ENCODE measurements around the gene NADK2.
A peak's percentile ranks its signal among the peaks of the same experiment; 100 is the strongest.

The NADK2 gene

DNA sequence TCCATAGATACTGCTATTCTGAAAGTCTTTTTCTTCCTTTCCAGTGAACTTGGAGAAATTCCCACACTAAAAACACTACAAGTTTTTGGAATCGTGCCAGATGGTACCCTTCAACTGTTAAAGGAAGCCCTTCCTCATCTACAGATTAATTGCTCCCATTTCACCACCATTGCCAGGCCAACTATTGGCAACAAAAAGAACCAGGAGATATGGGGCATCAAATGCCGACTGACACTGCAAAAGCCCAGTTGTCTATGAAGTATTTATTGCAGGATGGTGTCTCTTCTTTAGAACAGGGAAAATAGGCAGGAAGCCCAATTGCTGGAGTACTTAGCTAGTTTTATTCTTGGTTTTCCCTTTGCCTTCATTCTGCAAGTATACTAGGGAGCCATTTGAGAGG is 60.0 kb downstream of the NADK2 start:
- H3K27ac ChIP-seq (ENCODE audit: extremely low read depth, low read depth, low read length), result no peak overlapping the region
- H3K4me1 ChIP-seq (ENCODE audit: control insufficient read depth, insufficient read depth, low read length), result no peaks in the 10 kb centered on the region
- no peaks in the 10 kb centered on the region for H3K9me3 ChIP-seq (ENCODE audit: control insufficient read depth, insufficient read depth, low read depth, low read length)
- H3K4me3 ChIP-seq (ENCODE audit: low read depth, low read length), result no peak overlapping the region
- peak; percentile 56; the same call in 1 of the 2 replicates for TF ChIP-seq ZNF10 (tag by site-specific recombination; IDR thresholded peaks at IDR 0.05)
- TF ChIP-seq, protein P1, sequence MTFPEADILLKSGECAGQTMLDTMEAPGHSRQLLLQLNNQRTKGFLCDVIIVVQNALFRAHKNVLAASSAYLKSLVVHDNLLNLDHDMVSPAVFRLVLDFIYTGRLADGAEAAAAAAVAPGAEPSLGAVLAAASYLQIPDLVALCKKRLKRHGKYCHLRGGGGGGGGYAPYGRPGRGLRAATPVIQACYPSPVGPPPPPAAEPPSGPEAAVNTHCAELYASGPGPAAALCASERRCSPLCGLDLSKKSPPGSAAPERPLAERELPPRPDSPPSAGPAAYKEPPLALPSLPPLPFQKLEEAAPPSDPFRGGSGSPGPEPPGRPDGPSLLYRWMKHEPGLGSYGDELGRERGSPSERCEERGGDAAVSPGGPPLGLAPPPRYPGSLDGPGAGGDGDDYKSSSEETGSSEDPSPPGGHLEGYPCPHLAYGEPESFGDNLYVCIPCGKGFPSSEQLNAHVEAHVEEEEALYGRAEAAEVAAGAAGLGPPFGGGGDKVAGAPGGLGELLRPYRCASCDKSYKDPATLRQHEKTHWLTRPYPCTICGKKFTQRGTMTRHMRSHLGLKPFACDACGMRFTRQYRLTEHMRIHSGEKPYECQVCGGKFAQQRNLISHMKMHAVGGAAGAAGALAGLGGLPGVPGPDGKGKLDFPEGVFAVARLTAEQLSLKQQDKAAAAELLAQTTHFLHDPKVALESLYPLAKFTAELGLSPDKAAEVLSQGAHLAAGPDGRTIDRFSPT (tag by site-specific recombination; IDR thresholded peaks at IDR 0.05), result no peak
- peaks cover 65 to 68% of the 10 kb centered on the region in 2 experiments for H3K36me3 ChIP-seq (ENCODE audit: control insufficient read depth in 2 of 2, insufficient read depth in 1 of 2, low read length in 2 of 2)
- ChIA-PET CTCF (interaction anchor here (1.0 kb wide), 1 partner anchor 55 kb away, joined by 3 read pairs; no protein-coding TSS in a partner anchor), POLR2A (no interaction called here)

- ChIA-PET CTCF (interaction anchor here (0.8 kb wide), 1 partner anchor 61 kb away, joined by 3 read pairs; the partner anchor contains the start of gene NADK2), POLR2A (interaction anchor here (0.6 to 0.8 kb wide), 2 partner anchors 19 to 56 kb away, joined by 3 to 5 read pairs; no protein-coding TSS in a partner anchor)
- H3K9me3 ChIP-seq (ENCODE audit: control insufficient read depth, insufficient read depth, low read depth, low read length), result no peaks in the 10 kb centered on the region
- TF ChIP-seq ZNF341 (tag by site-specific recombination; IDR thresholded peaks at IDR 0.05; ENCODE audit: low read depth) (0 out of 2 replicates have a peak, but pooled peaks have one; percentile 10), ZNF132 (tag by site-specific recombination; IDR thresholded peaks at IDR 0.05; ENCODE audit: borderline replicate concordance) (no peak), TCF7L2 (IDR thresholded peaks at IDR 0.05; ENCODE audit: borderline replicate concordance, low read depth, low read length) (no peak), HOXA7 (CRISPR knock-in tag; IDR thresholded peaks at IDR 0.05; ENCODE audit: borderline replicate concordance) (no peak), HOXC10 (CRISPR knock-in tag; IDR thresholded peaks at IDR 0.05) (no peak), ZNF16 (tag by site-specific recombination; IDR thresholded peaks at IDR 0.05; ENCODE audit: low read depth) (no peak)
- no peaks in the 10 kb centered on the region for H3K4me1 ChIP-seq (ENCODE audit: control insufficient read depth, insufficient read depth, low read length)
- H3K4me3 ChIP-seq (ENCODE audit: low read depth, low read length), result no peak overlapping the region
- H3K27ac ChIP-seq (ENCODE audit: extremely low read depth, low read depth, low read length), result no peak overlapping the region
- peaks cover 68 to 73% of the 10 kb centered on the region in 2 experiments for H3K36me3 ChIP-seq (ENCODE audit: control insufficient read depth in 2 of 2, insufficient read depth in 1 of 2, low read length in 2 of 2)
Measured at GRCh38 chr5:36180556-36181350, 61.0 kb downstream of the NADK2 start.

DNA sequence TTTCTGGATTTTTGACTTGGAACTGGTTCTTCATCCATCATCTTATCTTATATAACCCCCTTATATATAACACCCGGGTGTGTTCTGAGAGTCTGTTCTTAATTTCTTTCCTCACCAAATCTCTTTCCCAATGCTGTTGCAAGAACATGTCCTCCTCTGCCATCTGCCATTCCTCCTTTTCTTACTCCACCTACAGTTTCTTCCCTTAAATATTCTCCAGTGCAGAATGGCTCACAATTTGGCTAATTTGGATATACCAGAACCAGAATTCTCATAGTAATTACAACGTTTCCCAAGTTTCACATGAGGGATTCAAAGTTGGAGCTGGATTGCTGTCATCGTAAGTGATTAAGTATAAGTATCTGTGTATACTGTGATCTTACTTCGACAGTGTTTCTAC is 61.8 kb downstream of the NADK2 start:
- peaks cover 74 to 81% of the 10 kb centered on the region in 2 experiments for H3K36me3 ChIP-seq (ENCODE audit: control insufficient read depth in 2 of 2, insufficient read depth in 1 of 2, low read length in 2 of 2)
- POLR2A ChIA-PET, result interaction anchor here (0.8 kb wide), 1 partner anchor 57 kb away, joined by 5 read pairs; no protein-coding TSS in a partner anchor
- CTCF ChIA-PET, result interaction anchor here (0.8 kb wide), 1 partner anchor 62 kb away, joined by 3 read pairs; the partner anchor contains the start of gene NADK2
- H3K4me3 ChIP-seq (ENCODE audit: low read depth, low read length), result no peak overlapping the region
- no peaks in the 10 kb centered on the region for H3K9me3 ChIP-seq (ENCODE audit: control insufficient read depth, insufficient read depth, low read depth, low read length)
- no peak overlapping the region for H3K27ac ChIP-seq (ENCODE audit: extremely low read depth, low read depth, low read length)
- H3K4me1 ChIP-seq (ENCODE audit: control insufficient read depth, insufficient read depth, low read length), result no peaks in the 10 kb centered on the region
- TF ChIP-seq ZNF585B (tag by site-specific recombination; IDR thresholded peaks at IDR 0.05) (no peak), ZFHX2 (tag by site-specific recombination; conservative IDR thresholded peaks at IDR 0.05) (no peak), KLF8 (tag by site-specific recombination; IDR thresholded peaks at IDR 0.05) (no peak), ZNF223 (tag by site-specific recombination; IDR thresholded peaks at IDR 0.05) (no peak), REPIN1 (tag by site-specific recombination; IDR thresholded peaks at IDR 0.05; ENCODE audit: low read depth) (no peak), ZNF624 (tag by site-specific recombination; IDR thresholded peaks at IDR 0.05) (no peak), CTCF (tag by site-specific recombination; IDR thresholded peaks at IDR 0.05) (no peak), ZNF202 (tag by site-specific recombination; IDR thresholded peaks at IDR 0.05; ENCODE audit: borderline replicate concordance) (no peak), EGR2 (tag by site-specific recombination; IDR thresholded peaks at IDR 0.05; ENCODE audit: low read depth) (no peak), ZNF280C (tag by site-specific recombination; IDR thresholded peaks at IDR 0.05) (no peak), ZNF121 (tag by site-specific recombination; IDR thresholded peaks at IDR 0.05) (no peak), MYNN (tag by site-specific recombination; IDR thresholded peaks at IDR 0.05; ENCODE audit: borderline replicate concordance) (no peak), ATF2 (tag by site-specific recombination; IDR thresholded peaks at IDR 0.05; ENCODE audit: low read depth) (no peak), ZNF394 (tag by site-specific recombination; IDR thresholded peaks at IDR 0.05; ENCODE audit: borderline replicate concordance) (no peak), ZNF596 (tag by site-specific recombination; IDR thresholded peaks at IDR 0.05) (no peak)
